HUES48 (cell line): ENCODE results near the gene RSRC2.

ENCODE experiments used
- H3K27ac ChIP-seq: one replicate; pipeline ENCODE4 v1.7.0; 2013; ENCODE audit warnings: low read depth, low read length, inconsistent platforms
- H3K27me3 ChIP-seq: 2 replicates; pipeline ENCODE4 v1.6.1; 2013; ENCODE audit warnings: mild to moderate bottlenecking, low read length; ENCODE audit not compliant: control insufficient read depth, insufficient read depth
- H3K36me3 ChIP-seq: 2 replicates; pipeline ENCODE4 v1.6.1; 2013; ENCODE audit warnings: low read length; ENCODE audit not compliant: control insufficient read depth, insufficient read depth
- H3K4me1 ChIP-seq: 2 replicates; pipeline ENCODE4 v1.6.1; 2013; ENCODE audit warnings: mild to moderate bottlenecking, low read length; ENCODE audit not compliant: control insufficient read depth, insufficient read depth
- H3K4me3 ChIP-seq: 2 replicates; pipeline ENCODE4 v1.5.1; 2013; ENCODE audit warnings: mild to moderate bottlenecking, low read depth, low read length
- H3K9ac ChIP-seq: 2 replicates; pipeline ENCODE4 v1.6.1; 2013; ENCODE audit warnings: mild to moderate bottlenecking, low read depth, low read length, moderate library complexity
- H3K9me3 ChIP-seq: 2 replicates; pipeline ENCODE4 v1.6.1; 2013; ENCODE audit warnings: low read length; ENCODE audit not compliant: control insufficient read depth, insufficient read depth

Gene RSRC2

DNA sequence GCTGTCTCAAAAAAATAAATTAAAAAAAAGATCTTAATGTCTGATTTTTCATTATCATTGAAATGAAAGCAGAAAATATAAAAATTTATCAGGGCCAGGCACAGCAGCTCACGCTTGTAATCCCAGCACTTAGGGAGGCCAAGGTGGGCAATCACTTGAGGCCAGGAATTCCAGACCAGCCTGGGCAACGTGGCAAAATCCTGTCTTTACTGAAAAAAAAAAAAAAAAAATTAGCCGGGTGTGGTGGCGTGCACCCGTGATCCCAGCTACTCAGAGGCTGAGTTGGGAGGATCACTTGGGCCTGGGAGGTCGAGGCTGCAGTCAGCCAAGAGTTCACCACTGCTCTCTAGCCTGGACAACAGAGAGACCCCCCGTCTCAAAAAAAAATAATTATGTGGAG lies 66.7 kb downstream of the RSRC2 start:
- Histone ChIP-seq H3K9ac (no peak overlapping the region), H3K36me3 (no peaks in the 10 kb centered on the region), H3K4me3 (no peak overlapping the region), H3K27ac (no peak overlapping the region), H3K9me3 (no peaks in the 10 kb centered on the region), H3K27me3 (no peaks in the 10 kb centered on the region), H3K4me1 (no peaks in the 10 kb centered on the region)

DNA sequence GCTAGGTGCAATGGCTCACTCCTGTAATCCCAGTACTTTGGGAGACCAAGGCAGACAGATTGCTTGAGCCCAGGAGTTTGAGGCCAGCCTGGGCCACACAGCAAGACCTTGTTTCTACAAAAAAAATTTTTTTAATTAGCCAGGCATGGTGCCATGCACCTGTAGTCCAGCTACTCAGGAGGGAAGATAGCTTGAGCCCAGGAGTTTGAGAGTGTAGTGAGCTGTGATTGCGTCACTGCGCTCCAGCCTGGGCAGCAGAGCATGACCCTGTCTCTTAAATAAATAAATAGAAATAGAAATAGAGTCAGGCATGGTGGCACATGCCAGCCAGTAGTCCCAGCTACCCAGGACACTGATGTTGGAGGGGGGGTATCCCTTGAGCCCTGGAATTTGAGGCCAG lies 67.5 kb downstream of the RSRC2 start:
- Histone ChIP-seq H3K4me1 (no peaks in the 10 kb centered on the region), H3K9me3 (no peaks in the 10 kb centered on the region), H3K27ac (no peak overlapping the region), H3K27me3 (no peaks in the 10 kb centered on the region), H3K36me3 (no peaks in the 10 kb centered on the region), H3K9ac (no peak overlapping the region), H3K4me3 (no peak overlapping the region)

DNA sequence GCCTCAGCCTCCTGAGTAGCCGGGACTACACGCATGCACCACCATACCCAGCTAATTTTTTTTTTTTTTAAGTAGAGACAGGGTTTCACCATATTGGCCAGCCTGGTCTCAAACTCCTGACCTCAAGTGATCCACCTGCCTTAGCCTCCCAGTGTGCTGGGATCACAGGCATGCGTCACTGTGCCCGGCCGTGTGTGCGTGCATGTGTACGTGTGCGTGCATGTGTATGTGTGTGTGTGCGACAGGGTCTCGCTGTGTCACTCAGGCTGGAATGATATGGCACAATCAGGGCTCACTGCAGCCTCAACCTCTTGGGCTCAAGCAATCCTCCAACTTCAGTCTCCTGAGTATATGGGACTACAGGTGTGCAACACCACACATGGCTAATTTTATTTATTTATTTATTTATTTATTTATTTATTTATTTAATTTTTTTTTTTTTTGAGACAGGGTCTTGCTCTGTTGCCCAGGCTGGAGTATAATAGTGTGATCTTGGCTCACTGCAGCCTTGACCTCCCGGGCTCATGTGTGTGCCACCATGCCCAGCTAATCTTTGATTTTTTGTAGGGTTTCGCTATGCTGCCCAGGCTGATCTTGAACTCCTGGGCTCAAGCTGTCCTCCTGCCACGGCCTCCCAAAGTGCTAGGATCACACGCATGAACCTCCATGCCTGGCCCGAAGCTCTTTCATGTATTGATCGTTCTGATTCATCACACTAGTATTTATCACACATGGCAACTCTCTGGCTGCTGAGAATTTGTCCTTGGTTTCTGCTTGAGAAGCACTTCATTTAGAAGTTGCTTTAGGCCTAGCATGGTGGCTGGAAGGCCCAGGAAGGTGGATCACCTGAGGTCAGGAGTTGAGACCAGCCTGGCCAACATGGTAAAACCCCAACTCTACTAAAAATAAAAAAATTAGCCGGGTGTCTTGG lies 68.4 kb downstream of the RSRC2 start:
- Histone ChIP-seq H3K27ac (no peak overlapping the region), H3K9ac (no peak overlapping the region), H3K27me3 (no peaks in the 10 kb centered on the region), H3K36me3 (no peaks in the 10 kb centered on the region), H3K9me3 (no peaks in the 10 kb centered on the region), H3K4me3 (no peak overlapping the region), H3K4me1 (no peaks in the 10 kb centered on the region)

DNA sequence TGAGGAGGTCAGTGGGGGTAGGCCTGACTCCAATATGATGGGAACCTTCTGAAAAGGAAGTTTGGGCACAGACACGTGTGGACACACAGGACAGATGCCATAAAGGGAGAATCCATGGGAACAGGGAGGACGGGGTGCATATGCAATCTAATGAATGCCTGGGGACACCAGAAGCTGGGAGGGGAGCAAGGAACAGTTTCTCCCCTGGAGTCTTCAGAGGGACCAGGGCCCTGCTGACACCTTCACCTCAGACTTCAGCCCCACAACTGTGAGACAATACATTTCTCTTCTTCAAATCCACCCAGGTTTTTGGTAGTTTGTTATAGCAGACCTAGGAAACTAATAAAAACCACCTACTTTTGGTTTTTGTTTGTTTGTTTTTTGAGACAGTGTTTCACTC lies 69.1 kb downstream of the RSRC2 start:
- H3K36me3 ChIP-seq: no peaks in the 10 kb centered on the region
- no peaks in the 10 kb centered on the region for H3K27me3 ChIP-seq
- no peaks in the 10 kb centered on the region for H3K4me1 ChIP-seq
- H3K9ac ChIP-seq: no peak overlapping the region
- no peak overlapping the region for H3K27ac ChIP-seq
- H3K4me3 ChIP-seq: no peak overlapping the region
- H3K9me3 ChIP-seq: no peaks in the 10 kb centered on the region

DNA sequence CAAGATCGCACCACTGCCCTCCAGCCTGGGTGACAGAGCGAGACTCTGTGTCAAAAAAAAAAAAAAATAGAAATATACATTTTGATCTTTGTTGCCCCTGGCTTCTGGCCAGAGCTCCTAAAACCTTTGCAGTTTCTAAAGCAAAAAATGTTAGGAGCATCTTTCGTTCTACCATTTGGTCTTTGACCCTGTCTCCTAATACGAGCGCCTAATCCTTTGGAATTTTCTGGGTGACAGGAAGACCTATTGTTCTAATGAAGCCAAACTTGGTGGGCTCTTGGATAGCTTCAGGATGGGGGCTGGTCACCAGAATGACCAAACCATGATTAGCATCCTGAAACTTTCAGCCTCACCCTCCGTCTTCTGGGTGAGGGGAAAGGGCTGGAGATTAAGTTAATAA lies 72.0 kb downstream of the RSRC2 start:
- Histone ChIP-seq H3K9me3 (no peaks in the 10 kb centered on the region), H3K4me3 (no peak overlapping the region), H3K36me3 (no peaks in the 10 kb centered on the region), H3K4me1 (no peaks in the 10 kb centered on the region), H3K9ac (no peak overlapping the region), H3K27me3 (no peaks in the 10 kb centered on the region), H3K27ac (no peak overlapping the region)

DNA sequence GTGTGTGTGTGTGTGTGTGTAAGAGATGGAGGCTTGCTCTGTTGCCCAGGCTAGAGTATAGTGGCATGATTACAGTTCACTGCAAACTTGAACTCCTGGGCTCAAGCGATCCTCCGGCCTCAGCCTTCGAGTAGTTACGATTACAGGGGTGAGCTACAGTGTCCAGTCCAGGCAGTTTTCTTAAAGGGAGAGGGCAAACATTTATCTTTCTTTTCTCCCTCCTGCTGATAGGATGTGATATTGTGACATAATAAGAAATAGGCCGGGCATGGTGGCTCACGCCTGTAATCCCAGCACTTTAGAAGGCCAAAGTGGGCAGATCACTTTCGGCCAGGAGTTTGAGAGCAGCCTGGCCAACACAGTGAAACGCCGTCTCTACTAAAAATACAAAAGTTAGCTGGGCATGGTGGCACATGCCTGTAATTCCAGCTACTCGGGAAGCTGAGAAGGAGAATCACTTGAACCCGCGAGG lies 72.5 kb downstream of the RSRC2 start:
- Histone ChIP-seq H3K36me3 (no peaks in the 10 kb centered on the region), H3K4me3 (no peak overlapping the region), H3K27ac (no peak overlapping the region), H3K27me3 (no peaks in the 10 kb centered on the region), H3K4me1 (no peaks in the 10 kb centered on the region), H3K9ac (no peak overlapping the region), H3K9me3 (no peaks in the 10 kb centered on the region)
